OCI-LY3 (cell line): ENCODE measurements around the gene CCDC167.

Source experiments
- EZH2phosphoT487 ChIP-seq: fragments of 200-600 bp; shearing (Covaris generic); IDR thresholded peaks from 2 replicates; pipeline ENCODE4 v1.6.1; 2018; ENCODE audit warnings: antibody characterized with exemption, mixed run types, low read depth
- TF ChIP-seq, protein P1 (sequence below): fragments of 200-600, 300-600 bp; sonication (generic); IDR thresholded peaks from 2 replicates; pipeline ENCODE4 v1.5.1; 2014; ENCODE audit warnings: antibody characterized with exemption, low read length, low read depth

DNA sequence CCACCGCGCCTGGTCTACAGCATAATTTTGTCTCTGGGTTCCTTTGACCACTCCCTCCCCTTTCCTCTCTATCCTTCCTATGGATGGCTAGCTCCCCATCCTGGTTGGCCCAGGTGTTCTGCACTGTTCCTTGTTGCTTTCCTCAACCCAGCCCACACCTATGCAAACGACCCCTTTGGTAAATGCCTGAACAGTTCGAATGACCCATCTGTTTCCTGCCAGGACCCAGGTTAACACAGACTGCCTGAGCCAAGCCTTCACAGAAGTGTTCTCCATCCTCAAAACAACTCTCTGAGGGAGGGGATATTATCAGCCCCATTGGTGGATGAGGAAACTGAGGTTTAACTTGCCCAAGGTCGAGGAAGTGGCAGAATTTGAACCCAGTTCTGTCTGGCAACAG lies 44.8 kb upstream of the CCDC167 start:
- TF ChIP-seq, protein P1, sequence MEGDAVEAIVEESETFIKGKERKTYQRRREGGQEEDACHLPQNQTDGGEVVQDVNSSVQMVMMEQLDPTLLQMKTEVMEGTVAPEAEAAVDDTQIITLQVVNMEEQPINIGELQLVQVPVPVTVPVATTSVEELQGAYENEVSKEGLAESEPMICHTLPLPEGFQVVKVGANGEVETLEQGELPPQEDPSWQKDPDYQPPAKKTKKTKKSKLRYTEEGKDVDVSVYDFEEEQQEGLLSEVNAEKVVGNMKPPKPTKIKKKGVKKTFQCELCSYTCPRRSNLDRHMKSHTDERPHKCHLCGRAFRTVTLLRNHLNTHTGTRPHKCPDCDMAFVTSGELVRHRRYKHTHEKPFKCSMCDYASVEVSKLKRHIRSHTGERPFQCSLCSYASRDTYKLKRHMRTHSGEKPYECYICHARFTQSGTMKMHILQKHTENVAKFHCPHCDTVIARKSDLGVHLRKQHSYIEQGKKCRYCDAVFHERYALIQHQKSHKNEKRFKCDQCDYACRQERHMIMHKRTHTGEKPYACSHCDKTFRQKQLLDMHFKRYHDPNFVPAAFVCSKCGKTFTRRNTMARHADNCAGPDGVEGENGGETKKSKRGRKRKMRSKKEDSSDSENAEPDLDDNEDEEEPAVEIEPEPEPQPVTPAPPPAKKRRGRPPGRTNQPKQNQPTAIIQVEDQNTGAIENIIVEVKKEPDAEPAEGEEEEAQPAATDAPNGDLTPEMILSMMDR = no peak
- no peak for TF ChIP-seq EZH2phosphoT487
